Measurements from ENCODE around the gene GORASP1. TPM values are rescaled to one million over a fixed set of nuclear protein-coding genes. Genes with fewer than 3 reads are reported as not detected.

The GORASP1 gene
- total RNA-seq, 1 donor from 2014 or later = 84.3 TPM

DNA sequence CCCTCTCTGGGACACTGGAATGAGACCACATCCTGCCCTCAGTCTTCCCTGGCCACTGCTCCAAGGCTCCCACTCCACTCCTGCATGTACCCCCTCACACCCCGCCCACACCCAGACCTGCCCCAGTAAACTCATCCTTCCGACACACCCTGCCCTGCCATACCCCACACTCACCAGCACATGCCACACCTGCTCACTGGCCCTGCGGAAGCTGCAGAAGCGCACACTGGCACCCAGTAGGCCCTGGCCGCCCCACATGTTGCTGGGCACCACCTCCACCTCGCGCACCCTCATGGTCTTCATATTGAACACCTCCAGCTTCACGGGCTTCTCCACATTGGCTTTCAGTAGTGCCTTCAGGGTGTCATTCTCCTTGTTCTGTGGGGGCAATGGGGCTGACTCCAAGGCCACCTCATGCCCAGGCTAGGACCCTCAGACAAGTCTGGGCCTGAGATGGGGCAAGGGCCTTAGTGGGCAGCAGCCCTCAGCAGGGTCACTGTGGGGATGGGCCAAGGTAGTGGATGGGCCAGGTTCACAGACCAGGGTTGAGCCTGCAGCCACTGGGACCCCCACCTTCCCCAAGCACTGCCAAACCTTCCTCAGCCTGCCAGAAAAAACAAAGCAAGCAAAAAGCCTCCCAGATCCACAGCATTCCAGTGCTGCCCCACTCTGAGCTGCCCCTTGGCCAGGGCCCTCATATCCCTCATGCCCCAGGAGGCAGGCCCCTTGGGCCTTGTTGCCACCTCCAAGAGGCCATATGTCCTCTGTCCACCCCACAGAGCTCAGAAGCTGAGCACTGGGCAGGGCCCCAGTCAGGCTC, 4.7 kb downstream of the GORASP1 start:
- DNase-seq (ENCODE audit: low spot score) = no peak

DNA sequence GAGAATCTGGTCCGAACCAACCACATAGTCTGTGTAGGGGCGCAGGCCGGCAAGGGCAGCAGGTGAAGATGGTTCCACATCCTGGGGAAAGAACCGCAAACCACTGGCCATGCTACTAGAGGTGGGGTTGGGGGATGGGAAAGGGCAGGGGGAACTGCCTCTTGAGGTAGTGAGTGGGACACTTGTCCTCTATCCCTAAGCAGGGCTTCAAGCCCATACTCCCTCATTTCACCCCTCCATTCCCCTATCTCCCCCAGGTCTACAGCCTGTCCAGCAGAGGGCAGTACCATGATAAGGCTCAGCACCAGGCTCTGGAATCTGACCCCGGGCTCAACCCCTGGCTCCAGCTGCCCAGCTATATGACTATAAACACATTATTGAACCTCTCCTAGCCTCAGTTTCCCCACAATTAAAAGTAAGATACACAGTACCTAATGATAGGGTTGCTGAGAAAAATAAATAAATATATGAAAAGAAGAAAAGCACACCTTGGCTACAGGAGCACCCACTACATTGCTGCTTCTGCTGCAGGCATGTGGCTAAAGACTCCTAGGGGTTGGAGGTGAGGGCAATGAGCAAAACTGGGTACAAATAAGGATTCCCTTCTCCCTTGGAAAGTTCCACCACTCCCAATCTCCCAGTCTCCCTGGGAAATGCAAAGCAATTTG, 6.3 kb downstream of the GORASP1 start:
- DNase-seq (ENCODE audit: low spot score) = no peak

DNA sequence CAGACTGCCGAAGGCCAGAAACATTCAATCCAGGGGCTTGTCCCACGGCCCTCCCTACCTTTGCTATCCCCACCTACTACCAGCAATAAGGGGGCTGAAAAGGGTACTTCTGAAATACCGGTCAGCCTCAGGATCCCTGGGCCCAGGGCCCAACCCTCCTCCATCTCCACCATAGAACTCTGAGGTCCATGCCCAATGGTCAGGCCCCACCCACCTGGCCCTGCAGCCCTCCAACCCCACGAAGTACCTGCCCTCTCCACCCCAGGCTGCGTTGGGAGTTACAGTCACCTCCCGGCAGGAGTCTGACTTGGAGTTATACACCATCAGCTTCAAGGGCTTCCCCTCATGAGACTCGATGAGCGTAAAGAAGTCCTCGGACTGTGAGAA, 6.9 kb downstream of the GORASP1 start:
- no peak for DNase-seq (ENCODE audit: low spot score)

DNA sequence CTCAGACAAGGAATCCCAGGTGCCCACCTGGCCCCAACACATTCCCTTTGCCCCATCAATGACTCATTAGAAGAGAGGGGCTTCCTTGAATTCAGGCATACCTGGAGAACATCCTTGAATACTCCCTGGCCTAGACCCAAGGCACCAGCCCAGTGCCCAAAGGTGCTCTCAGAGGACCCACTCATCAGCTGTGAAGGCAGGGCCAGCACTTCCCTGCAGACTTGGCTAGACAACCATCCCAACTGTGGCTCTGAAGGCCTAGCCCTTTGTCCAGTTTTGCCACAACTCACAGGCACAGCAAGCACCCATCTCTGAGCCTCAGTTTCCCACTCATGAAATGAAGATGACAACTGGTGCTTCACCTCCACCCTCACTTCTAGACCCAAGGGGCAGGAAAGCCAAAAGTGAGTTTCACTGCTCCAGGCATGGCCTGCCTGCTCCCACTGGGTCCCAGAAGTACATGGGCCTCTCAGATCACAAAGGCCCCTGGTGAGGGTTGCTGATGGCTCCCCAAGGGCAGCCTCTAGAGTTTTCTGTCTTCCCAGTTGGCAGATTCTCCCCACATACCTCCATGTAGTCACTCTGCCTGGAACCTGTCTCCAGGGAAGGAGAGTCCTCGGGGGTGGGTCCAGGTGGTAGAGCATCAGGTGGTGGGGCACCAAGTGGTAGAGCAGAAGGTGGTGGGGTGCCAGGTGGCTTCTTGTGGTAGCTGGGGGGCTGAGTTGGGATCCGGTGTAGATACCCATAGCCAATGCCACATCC, 7.5 kb downstream of the GORASP1 start:
- DNase-seq (ENCODE audit: low spot score) = no peak

DNA sequence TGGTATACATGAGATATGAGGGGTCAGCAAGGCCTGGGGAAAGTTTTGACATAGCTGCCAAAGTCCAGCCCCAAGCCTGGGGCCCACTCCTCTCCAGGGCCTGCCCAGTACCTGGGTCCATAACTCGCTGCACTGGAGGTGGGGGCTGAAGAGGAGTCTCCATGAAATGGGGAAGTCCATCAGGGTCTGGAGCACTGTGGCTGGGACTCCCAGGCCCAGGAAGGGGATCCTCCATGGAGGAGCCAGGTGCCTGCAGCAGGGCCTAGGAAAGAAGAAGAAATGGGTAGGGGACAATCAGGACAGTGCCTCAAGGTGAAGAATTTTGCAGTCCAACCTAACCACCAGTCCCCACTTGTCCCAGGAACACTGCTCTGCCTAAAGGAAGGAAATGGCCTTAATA, 8.2 kb downstream of the GORASP1 start:
- DNase-seq (ENCODE audit: low spot score) = no peak

DNA sequence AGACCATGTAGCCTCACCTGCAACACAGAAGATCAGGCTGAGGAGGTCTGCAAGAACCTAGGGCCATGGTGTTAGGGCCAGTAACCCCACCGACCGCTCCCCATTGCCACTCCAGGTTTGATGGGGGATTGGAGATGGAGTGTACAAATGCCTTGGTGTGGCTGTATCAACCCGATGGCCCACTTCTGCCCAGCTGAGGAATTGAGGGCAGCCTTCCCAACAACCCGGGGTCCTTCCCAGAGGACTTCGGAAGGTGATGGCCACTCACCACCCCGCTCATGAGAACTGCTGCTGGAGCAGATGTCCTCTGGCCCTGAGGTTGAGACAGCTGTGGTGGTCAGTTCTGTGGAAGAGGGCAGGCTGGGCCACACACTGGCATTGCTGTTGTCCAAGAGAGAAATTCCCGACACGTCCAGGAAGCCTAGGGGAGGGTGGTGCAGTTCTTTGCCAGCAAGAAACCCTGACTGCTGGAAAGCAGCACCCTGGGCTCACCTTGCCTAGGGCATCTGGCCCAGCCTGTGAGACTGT, 8.9 kb downstream of the GORASP1 start:
- no peak for DNase-seq (ENCODE audit: low spot score)

DNA sequence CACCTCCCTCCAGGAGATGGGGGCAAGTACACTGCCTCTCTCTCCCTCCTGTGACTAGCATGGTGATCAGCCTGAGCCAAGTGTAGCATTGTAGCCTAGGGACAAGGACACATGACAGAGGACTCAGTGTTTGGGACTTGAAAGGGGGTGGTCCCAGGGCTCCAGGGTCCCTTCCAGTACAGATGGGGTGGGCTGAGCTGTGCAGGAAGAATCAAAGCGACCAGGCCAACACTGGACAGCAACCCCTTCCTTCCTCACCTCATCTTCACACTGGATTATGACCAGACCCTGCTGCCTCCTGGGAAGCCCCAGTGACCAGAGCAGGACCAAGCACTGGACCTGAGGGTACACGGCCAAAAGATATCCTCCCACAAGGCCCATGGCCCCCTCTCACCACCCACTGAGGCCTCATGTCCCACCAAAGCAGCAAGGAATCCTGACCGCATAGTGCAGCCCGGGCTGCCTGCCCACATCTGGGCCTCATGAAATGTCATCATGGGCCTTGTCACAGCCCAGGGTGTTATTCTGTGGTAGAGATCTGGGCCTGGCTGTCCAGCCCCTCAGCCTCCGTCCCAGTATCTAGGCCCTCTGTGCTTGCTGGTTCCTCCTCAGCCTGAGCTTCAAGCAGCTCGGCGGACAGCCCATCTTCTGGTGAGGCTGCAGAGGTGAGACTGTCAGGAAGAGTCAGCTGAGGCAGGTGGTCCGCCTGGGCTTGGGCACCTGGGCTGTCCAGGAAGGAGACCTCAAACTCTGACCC, 9.5 kb downstream of the GORASP1 start:
- no peak for DNase-seq (ENCODE audit: low spot score)

DNA sequence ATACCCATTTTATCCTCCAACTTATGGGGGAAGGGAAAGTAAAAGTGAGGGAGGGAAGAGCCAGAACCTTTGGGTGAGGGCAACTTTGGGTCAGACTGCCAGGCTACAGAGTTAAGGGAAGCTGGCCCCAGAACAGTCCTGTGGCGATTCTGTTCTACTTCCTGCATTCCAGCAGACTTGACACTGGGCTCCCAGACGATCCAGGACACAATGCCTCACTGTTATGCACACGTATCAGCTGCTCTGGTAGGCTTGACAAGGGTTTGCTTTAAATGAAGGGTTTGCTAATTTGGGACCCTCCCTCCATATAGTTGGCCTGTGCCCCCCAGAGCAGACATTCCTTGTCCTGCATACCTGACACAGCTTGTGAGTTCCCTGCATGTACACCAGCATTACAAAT, 10.7 kb downstream of the GORASP1 start:
- peak; percentile 25 for DNase-seq (ENCODE audit: low spot score)

DNA sequence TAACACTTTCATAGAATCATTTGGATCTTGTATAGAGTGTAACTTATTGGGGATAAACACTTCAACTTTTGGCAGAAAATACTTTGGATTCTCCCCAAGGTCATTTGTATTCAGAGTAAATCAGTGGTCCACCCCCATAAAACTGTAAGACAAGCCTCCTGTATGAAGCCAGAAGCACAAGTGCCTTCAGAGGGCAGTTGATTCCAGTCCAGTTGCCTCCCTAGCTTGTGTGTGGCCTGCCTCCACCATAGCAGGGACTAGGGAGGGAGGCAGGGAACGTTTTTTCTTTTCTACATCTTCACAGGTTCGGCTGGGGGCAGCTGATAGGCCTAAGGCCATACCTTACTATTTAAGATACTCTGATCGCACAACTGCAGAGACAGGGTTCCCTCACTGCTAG, 11.6 kb downstream of the GORASP1 start:
- DNase-seq (ENCODE audit: low spot score) = no peak

DNA sequence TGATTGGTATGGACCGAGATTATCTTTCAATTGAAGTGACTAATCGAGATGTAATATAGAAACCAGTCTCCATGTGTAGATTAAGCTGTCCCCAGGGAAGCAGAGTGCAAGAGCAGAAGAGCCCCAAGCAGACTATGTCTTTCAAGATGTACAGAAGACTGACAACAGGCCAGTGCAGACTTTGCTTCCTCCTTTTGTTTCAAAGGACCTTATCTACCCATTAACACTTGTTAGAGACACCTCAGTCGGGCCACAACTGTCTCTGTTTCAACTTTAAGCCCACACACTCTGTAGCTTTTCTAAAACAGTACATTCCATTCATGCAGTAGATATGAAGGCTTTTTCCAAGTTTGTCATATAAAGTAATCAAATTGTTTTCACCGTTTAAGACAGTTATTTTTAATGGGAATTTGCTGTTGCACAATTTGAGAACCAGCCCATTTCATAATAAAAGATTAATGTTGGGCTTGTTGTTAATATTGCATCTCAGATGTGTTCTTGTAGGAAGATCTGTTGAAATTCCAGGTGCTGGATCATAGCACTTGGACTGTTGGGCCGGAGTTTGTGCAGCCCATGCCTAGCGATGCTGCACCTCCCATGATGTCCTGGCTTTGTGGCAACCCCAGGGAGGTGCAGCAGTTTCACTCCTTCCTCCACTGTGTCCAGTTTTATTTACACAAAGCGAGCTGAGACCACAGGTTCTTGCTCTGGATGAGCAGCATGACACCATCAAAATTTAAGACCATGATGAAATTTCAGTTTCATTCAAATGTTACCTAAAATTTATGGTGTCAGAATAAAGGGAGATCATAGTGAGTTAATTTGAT, 12.4 kb downstream of the GORASP1 start:
- DNase-seq (ENCODE audit: low spot score) = no peak

DNA sequence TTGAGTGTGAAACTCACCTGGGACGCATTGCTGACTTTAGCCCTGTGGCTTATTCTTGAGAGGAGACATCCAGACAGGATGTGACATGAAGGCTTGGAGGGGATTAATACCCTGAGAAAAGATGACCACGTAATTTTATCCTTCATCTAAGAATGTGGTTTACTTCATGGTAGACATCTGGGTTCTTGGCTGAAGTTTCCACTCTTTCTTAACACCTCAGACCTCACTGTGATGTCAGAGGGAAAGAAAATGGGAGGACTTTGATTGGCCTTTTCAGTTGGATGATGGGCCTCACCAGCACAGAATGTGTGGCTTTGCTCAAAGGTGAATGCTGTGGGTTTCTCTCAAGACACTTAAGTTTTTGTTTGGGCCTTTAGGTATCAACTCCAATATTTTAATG, 16.5 kb downstream of the GORASP1 start:
- no peak for DNase-seq (ENCODE audit: low spot score)

DNA sequence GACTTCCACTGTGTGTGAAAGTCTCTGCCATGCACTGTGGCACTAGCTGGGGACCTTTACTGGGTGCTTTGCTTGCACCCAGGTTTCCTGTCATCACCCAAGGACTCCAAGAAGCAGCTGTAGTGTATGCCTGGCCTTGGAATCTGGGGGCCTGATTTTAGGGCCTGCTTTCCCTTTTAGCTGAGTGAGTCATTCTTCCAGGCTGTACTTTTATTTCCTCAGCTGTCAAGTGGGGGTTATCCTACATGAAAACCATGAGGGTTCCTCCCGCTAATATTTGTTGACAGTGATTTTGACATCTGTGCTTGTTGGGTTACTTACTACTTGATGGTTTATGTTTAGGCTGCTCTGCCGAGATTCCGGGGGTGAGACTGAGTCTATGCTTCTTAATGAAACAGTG, 18.5 kb downstream of the GORASP1 start:
- DNase-seq (ENCODE audit: low spot score) = no peak

DNA sequence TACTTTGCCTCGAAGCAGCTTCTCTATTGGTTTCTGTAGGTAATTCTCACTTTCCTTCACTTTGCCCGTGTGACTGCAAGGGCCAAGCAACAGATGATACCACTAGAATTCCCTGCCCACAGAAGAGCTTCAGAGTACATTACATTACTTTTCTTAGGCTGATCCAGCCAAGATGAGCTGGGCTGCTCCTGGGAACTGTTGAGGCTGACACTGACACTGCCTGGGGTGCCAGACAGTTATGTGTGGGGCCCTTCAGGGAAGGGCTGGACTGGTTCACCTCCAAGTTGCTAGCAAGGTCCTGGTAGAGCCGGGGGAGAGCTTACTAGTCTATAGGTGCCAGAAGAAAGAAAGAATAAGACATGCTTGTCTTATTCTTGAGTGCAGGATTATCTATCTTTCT, 19.0 kb downstream of the GORASP1 start:
- no peak for DNase-seq (ENCODE audit: low spot score)

DNA sequence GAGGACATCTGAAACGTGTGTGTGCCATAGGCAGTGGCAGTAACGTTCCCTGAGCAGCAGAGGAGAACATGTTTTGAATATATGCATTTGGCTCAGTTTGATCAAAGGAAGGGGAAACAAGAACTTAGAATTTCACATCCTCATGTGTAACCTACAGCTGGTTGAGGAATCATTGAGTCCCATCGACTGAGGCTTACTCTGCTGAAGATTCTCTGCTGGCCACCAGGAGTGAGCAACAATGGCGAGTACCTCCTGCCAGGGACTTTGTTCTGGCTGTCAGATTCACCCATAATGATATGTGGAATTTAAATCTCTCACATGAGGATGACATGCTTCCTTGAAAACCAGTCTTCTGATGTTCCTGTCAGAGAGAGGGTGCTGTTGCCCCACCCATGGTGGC, 21.3 kb downstream of the GORASP1 start:
- DNase-seq (ENCODE audit: low spot score) = no peak

DNA sequence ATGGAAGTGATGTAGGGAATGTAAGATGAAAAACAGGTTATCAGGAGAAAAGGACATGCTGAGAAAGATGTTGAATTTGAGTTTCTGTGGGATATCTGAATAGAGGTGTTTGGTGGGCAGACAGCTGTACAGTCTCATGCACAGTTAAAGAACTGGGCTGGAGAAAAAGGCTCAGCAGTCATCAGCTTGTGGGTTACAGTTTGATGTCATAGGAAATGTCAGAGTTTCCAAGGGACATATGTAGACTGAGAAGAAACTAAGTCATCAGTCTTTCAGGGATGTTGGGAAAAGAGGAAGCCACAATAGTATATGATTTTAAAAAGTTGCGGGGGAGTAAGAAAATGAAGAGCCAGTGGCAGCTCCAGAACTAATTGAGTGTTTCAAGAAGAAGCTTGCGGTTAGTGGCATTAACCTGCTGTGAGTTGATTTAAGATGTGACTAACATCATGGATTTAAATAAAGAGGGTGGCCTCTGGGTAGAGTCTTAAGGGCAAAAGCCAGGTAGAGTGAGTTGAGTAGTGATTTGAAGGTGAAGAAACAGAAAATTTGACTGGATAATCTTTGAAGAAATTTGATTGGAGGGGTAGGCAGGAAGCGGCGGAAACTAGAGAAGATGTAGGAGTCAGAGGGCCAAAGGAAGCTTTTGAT, 24.6 kb downstream of the GORASP1 start:
- DNase-seq (ENCODE audit: low spot score) = no peak

DNA sequence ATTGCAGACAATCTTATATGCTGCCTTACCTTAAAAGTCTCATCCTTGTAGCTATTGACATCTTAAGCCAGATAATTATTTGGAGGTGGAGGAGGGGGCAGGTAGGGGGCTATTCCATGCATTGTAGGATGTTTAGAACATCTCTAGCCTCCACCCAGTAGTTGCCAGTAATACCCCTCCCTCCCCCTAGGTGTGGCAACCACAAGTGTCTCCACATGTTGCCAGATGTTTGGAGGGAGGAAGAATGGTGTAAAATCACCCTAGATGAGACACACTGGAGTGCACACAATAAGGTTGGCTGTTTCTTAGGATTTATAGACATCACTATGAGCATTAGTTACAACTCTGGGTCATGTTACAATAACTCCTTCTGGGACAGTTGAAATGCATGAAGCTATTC, 27.4 kb downstream of the GORASP1 start:
- no peak for DNase-seq (ENCODE audit: low spot score)

DNA sequence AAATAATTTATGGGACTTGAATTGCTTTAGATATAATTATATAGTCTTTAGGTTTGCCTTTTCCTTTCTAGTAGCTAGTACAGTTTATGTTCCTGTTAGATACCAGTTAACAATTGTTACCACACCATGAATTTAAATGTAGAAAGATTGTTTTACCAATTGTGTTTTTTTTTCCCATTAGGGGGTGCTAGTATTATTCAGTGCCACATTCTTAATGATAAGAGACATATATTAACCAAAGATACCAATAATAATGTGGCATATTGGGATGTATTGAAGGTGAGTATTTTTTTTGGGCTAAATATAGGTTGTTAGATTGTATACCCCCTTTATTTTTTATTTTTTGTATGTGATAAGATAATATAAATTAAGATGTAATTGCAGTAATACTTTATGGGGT, 27.9 kb downstream of the GORASP1 start:
- DNase-seq (ENCODE audit: low spot score) = no peak

DNA sequence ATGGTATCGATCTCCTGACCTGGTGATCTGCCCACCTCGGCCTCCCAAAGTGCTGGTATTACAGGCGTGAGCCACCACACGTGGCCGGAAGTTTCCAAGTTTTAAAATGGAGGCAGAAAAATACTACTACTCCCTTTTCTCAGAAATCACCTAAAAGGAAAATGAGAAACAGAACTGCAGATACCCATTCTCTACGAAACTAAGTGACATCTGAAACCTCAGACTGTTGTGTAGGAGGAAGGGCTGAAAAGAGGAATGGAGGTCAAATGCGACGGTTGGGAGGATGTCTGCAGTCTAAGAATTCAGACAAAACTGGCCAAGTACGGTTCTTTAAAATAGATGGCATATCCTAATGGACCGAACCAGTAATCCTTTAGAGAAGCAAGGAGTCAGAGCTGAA, 31.5 kb downstream of the GORASP1 start:
- no peak for DNase-seq (ENCODE audit: low spot score)

DNA sequence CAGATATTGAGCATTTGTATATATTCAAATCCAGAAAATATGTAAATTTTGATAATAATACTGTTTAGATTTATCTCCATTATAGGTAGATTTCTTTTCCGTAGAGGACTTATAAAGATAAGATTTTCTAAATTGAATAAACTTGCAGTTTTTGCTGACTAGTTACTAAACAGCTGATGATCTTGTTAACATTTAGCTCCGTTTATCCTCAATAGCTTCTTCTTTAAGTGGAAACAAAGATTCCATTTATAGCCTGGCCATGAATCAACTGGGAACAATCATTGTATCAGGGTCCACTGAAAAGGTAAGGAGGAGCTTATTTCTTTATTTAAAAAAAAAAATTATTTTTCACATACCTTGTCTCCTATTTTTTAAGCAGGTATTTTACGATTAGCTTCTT, 38.9 kb downstream of the GORASP1 start:
- DNase-seq (ENCODE audit: low spot score) = no peak

DNA sequence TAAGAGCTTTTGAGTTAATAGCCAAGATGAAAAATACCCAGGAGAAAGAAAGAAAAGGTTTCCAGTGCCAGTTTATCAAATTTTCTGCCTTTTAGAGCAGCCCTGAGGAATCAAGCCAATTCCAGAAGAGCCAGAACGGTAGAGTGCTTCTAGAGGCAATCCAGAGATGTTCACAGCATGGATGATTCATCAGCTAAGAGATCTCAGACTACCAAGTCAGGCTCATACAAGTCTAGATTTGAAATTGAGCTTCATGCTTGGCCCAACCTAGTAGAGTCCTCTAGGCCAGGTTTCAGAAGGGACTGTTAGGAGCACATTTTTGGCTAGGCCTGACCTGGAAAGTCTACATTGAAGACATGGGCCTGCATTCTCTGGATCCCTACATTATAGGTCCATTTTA, 40.1 kb downstream of the GORASP1 start:
- no peak for DNase-seq (ENCODE audit: low spot score)

Data from mucosa of gallbladder (tissue), 1 donor.